ENCODE results near the gene ZNF70.

ZNF70 gene

DNA sequence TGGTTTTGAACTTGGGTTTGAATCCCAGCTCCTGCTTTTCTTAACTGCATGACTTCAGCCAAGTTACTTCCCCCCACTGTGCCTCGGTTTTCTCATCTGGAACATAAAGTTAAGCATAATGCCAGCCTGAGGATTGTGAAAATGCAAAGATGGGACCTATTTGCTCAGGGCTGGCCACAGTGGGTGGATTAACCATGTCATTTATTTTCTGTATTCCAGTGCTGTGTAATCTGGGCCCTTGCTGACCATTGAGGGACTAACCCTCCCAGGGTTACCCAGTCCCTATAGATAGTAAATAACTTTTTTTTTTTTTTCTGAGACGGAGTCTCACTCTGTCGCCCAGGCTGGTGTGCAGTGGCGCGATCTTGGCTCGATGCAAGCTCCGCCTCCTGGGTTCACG is 4.8 kb upstream of the ZNF70 start:
- Histone ChIP-seq H3K27me3 (no peaks in the 10 kb centered on the region), H3K36me3 (no peaks in the 10 kb centered on the region), H3K9me3 (no peaks in the 10 kb centered on the region), H3K4me1 (peaks cover 2% of the 10 kb centered on the region; the same call in 1 of the 2 replicates), H3K4me3 (ENCODE audit: low read depth, low read length) (no peak overlapping the region)
- no peak for DNase-seq
- TF ChIP-seq, protein P1, sequence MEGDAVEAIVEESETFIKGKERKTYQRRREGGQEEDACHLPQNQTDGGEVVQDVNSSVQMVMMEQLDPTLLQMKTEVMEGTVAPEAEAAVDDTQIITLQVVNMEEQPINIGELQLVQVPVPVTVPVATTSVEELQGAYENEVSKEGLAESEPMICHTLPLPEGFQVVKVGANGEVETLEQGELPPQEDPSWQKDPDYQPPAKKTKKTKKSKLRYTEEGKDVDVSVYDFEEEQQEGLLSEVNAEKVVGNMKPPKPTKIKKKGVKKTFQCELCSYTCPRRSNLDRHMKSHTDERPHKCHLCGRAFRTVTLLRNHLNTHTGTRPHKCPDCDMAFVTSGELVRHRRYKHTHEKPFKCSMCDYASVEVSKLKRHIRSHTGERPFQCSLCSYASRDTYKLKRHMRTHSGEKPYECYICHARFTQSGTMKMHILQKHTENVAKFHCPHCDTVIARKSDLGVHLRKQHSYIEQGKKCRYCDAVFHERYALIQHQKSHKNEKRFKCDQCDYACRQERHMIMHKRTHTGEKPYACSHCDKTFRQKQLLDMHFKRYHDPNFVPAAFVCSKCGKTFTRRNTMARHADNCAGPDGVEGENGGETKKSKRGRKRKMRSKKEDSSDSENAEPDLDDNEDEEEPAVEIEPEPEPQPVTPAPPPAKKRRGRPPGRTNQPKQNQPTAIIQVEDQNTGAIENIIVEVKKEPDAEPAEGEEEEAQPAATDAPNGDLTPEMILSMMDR (IDR thresholded peaks at IDR 0.05; ENCODE audit: low read depth, low read length), result no peak

DNA sequence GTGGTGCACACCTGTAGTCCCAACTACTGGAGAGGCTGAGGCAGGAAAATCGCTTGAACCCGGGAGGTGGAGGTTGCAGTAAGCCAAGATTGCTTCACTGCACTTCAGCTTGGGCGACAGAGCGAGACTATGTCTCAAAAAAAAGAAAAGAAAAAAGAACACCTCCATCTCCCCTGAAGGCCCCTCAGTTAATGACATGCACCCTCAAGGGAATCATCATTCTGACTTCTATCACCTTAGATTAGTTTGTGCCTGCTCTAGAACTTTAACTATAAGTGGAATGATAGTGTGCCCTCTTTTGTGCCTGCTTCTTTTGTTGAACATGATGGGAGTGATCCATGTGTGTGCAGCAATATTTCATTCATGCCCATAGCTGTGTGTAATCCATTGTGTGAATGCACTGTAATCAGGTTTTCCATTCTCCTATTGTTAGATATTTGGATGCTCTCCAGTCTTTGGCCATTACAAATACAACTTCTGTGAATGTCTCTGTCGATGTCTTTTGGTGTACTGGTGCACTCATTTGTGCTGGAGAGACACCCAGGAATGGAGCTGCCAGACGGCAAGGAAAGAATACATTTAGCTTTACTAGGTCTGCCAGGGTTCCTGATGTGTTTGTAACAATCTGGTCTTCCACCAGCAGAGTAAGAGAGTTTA is 4.2 kb upstream of the ZNF70 start:
- Histone ChIP-seq H3K27me3 (no peaks in the 10 kb centered on the region), H3K36me3 (no peaks in the 10 kb centered on the region), H3K9me3 (no peaks in the 10 kb centered on the region), H3K4me3 (ENCODE audit: low read depth, low read length) (no peak overlapping the region), H3K4me1 (peaks cover 2% of the 10 kb centered on the region; the same call in 1 of the 2 replicates)
- TF ChIP-seq, protein P1 (IDR thresholded peaks at IDR 0.05; ENCODE audit: low read depth, low read length), result no peak
- no peak for DNase-seq

GRCh38 chr22:23754220-23754919 is 3.5 kb upstream of the ZNF70 start, which contains the start of gene VPREB3:
Gene VPREB3 (minus strand): TSS chr22:23754425. CDS start chr22:23754363, 62 bp downstream.
- no peak within 1 kb of the TSS for H3K4me3 ChIP-seq (ENCODE audit: low read depth, low read length)

GRCh38 chr22:23753385-23753784 is 2.5 kb upstream of the ZNF70 start:
- no peak overlapping the region for H3K4me3 ChIP-seq (ENCODE audit: low read depth, low read length)
- no peaks in the 10 kb centered on the region for H3K27me3 ChIP-seq
- H3K9me3 ChIP-seq, result no peaks in the 10 kb centered on the region
- H3K4me1 ChIP-seq, result peaks cover 2% of the 10 kb centered on the region; the same call in 1 of the 2 replicates
- no peaks in the 10 kb centered on the region for H3K36me3 ChIP-seq
- no peak for DNase-seq
- TF ChIP-seq, protein P1 (IDR thresholded peaks at IDR 0.05; ENCODE audit: low read depth, low read length), result no peak

More at GRCh38 chr22:23754220-23754919, 3.5 kb upstream of the ZNF70 start, which contains the start of gene VPREB3:
- Histone ChIP-seq H3K36me3 (no peaks in the 10 kb centered on the region), H3K4me1 (peaks cover 2% of the 10 kb centered on the region; the same call in 1 of the 2 replicates), H3K9me3 (no peaks in the 10 kb centered on the region), H3K27me3 (no peaks in the 10 kb centered on the region)
- TF ChIP-seq, protein P1 (IDR thresholded peaks at IDR 0.05; ENCODE audit: low read depth, low read length), result no peak
- no peak for DNase-seq

DNA sequence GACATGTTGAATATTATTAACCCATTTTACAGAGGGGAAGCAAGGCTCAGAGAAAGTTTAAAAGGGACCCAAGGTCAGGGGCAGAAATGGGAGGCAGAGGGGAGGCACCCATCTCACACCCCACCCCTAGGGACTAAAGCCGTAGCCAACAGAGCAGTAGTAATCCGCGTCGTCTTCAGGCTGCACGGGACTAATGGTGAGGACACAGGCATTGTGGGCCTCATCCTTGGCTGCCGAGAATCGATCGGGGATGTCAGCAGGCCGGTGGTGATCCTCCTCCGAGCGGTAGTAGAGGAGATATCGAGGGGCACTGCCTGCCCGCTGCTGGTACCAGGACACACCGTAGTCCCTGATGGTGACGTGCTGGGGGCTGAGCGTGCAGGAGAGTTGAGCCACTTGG is 1.8 kb upstream of the ZNF70 start:
- TF ChIP-seq, protein P1 (IDR thresholded peaks at IDR 0.05; ENCODE audit: low read depth, low read length), result no peak

More for the DNA sequence above, 1.8 kb upstream of the ZNF70 start:
- H3K9me3 ChIP-seq, result no peaks in the 10 kb centered on the region
- no peaks in the 10 kb centered on the region for H3K36me3 ChIP-seq
- H3K4me3 ChIP-seq (ENCODE audit: low read depth, low read length), result no peak overlapping the region
- H3K27me3 ChIP-seq, result no peaks in the 10 kb centered on the region
- H3K4me1 ChIP-seq, result peaks cover 2% of the 10 kb centered on the region; the same call in 1 of the 2 replicates
- no peak for DNase-seq
